Upper lobe of left lung (tissue), 4 donors: ENCODE results near the gene XIRP2.

Experiments used
- POLR2A ChIP-seq, 4 donors: fragments of 450-650 bp; IDR thresholded peaks; one replicate each; pipeline ENCODE4 v1.5.1; 2016 to 2017; ENCODE audit warnings: antibody characterized with exemption in 4 of 4, mild to moderate bottlenecking in 2 of 4
- TF ChIP-seq, protein P1 (sequence below), 6 experiments: fragments of 450-650 bp in 4 of 6; fragments of 200-600 bp in 2 of 6; sonication (generic) in 2 of 6; IDR thresholded peaks; one replicate each; pipeline ENCODE4 v1.5.1; 2016 to 2019; ENCODE audit warnings: antibody characterized with exemption in 6 of 6

DNA sequence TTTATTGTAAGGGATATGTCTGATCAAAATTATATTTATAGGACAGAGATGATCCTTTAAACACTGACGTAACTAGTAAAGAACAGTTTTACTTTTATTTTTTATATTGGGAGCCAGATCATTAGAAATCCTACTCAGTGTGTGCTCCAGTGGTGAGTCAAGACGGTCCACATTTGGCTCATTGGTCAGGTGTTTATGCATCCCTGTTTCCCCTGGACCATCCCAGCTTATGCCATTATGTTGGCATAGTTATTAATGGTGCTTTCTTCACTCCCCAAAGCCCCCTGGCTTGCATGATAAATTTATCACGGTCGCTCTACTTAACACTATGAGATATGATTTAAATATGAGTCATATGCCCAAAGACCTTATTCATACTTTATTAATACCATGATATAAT is 293.4 kb downstream of the XIRP2 start:
- no peak for TF ChIP-seq POLR2A (IDR thresholded peaks at IDR 0.05)
- TF ChIP-seq, protein P1, sequence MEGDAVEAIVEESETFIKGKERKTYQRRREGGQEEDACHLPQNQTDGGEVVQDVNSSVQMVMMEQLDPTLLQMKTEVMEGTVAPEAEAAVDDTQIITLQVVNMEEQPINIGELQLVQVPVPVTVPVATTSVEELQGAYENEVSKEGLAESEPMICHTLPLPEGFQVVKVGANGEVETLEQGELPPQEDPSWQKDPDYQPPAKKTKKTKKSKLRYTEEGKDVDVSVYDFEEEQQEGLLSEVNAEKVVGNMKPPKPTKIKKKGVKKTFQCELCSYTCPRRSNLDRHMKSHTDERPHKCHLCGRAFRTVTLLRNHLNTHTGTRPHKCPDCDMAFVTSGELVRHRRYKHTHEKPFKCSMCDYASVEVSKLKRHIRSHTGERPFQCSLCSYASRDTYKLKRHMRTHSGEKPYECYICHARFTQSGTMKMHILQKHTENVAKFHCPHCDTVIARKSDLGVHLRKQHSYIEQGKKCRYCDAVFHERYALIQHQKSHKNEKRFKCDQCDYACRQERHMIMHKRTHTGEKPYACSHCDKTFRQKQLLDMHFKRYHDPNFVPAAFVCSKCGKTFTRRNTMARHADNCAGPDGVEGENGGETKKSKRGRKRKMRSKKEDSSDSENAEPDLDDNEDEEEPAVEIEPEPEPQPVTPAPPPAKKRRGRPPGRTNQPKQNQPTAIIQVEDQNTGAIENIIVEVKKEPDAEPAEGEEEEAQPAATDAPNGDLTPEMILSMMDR (IDR thresholded peaks at IDR 0.05): no peak
